A549 (cell line): ENCODE measurements around the gene SLC35F3. TPM values are rescaled to one million over a fixed set of nuclear protein-coding genes. Genes with fewer than 3 reads are reported as not detected.
A peak's percentile ranks its signal among the peaks of the same experiment; 100 is the strongest.
"Not testable (repeated sequence)": the region's sequence is repeated elsewhere in the genome, so short reads cannot be mapped to it uniquely, and the experiment has no call there.

Source experiments
- ATAC-seq, 2 experiments: fragments of 200-7000 bp in 1 of 2; fragments of >200 bp in 1 of 2; cut with Nextera tagmentation in 1 of 2; cut with Tn5 transposase in 1 of 2; 3 replicates each; pipeline versions ENCODE4 v1.8.0 to v1.9.1; 2018 to 2020; ENCODE audit warnings: mild to moderate bottlenecking in 1 of 2, moderate library complexity in 1 of 2
- CTCF ChIA-PET: fragments of 300-600 bp; sonication (Branson Sonifier 250); formaldehyde crosslinking; extraction: SDS; loops from one replicate; lab custom pipeline; 2021; ENCODE audit warnings: antibody characterized with exemption, inconsistent platforms; lab: Yijun Ruan, JAX
- POLR2A ChIA-PET: fragments of 350-600 bp; formaldehyde crosslinking; extraction: SDS; loops from one replicate; lab custom pipeline; 2021; ENCODE audit warnings: antibody characterized with exemption, inconsistent platforms; lab: Yijun Ruan, JAX
- DNase-seq, 2 experiments: peaks; one replicate each; pipeline versions ENCODE4 v3.0.0 to v3.0.0-alpha.2; 2011 to 2016; ENCODE audit warnings: low read depth in 1 of 2, low spot score in 1 of 2
- FAIRE-seq: peaks from 2 replicates; lab custom pipeline; 2011; peaks lifted over from hg19 to GRCh38; lab: Jason Lieb, UNC
- H3K27ac ChIP-seq, 2 experiments: fragments of >200 bp; sonication (Bioruptor Twin); formaldehyde crosslinking; 3 replicates each; pipeline ENCODE4 v1.5.1; 2016 to 2017
- H3K4me1 ChIP-seq: fragments of >200 bp; sonication (Bioruptor Twin); formaldehyde crosslinking; 3 replicates; pipeline ENCODE4 v1.6.1; 2016
- H3K4me2 ChIP-seq: fragments of >200 bp; sonication (Bioruptor Twin); formaldehyde crosslinking; 3 replicates; pipeline ENCODE4 v1.6.1; 2016
- H3K4me3 ChIP-seq: fragments of >200 bp; sonication (Bioruptor Twin); formaldehyde crosslinking; 3 replicates; pipeline ENCODE4 v1.5.1; 2016
- H3K9me3 ChIP-seq: fragments of >200 bp; sonication (Bioruptor Twin); formaldehyde crosslinking; 3 replicates; pipeline ENCODE4 v1.6.1; 2016
- CEBPB ChIP-seq, 2 experiments: fragments of >200 bp in 1 of 2; sonication (Bioruptor Twin) in 1 of 2; formaldehyde crosslinking in 1 of 2; IDR thresholded peaks; 2 replicates each; pipeline ENCODE4 v1.6.1; 2012 to 2016
- EHMT2 ChIP-seq: fragments of 200-600 bp; sonication (generic); IDR thresholded peaks from 2 replicates; pipeline ENCODE4 v1.6.1; 2016; ENCODE audit warnings: antibody characterized with exemption, low read depth, mild to moderate bottlenecking, moderate library complexity
- HDAC2 ChIP-seq: fragments of 200-600 bp; sonication (generic); IDR thresholded peaks from 2 replicates; pipeline ENCODE4 v1.6.1; 2016
- HOXB5 ChIP-seq: fragments of 250-450 bp; sonication (Bioruptor Pico); IDR thresholded peaks from 2 replicates; pipeline ENCODE4 v1.5.0; 2020; ENCODE audit warnings: mild to moderate bottlenecking, moderate library complexity
- JUN ChIP-seq, 2 experiments: fragments of >200 bp; sonication (Bioruptor Twin); formaldehyde crosslinking; IDR thresholded peaks; 2 replicates in 1 of 2; 3 replicates in 1 of 2; pipeline ENCODE4 v1.6.1; 2016 to 2017
- KDM5A ChIP-seq: fragments of 200-600 bp; sonication (generic); IDR thresholded peaks from 2 replicates; pipeline ENCODE4 v1.6.1; 2016; ENCODE audit warnings: antibody characterized with exemption, mild to moderate bottlenecking
- NPAS2 ChIP-seq: fragments of 250-450 bp; sonication (Bioruptor Pico); IDR thresholded peaks from 2 replicates; pipeline ENCODE4 v1.8.0; 2022; ENCODE audit warnings: mild to moderate bottlenecking, moderate library complexity, borderline replicate concordance
- NR3C1 ChIP-seq: fragments of >200 bp; sonication (Bioruptor Twin); formaldehyde crosslinking; IDR thresholded peaks from 3 replicates; pipeline ENCODE4 v1.6.1; 2017
- POLR2AphosphoS2 ChIP-seq: conservative IDR thresholded peaks from 2 replicates; pipeline ENCODE4 v1.6.1; 2012; ENCODE audit warnings: low read length, improper control_type of control experiment, inconsistent platforms
- RNF2 ChIP-seq: fragments of 200-600 bp; sonication (generic); IDR thresholded peaks from 2 replicates; pipeline ENCODE4 v1.6.1; 2016; ENCODE audit warnings: low read depth, mild to moderate bottlenecking, antibody characterized with exemption, moderate library complexity, borderline replicate concordance
- SMC3 ChIP-seq: fragments of >200 bp; sonication (Bioruptor Twin); formaldehyde crosslinking; IDR thresholded peaks from 3 replicates; pipeline ENCODE4 v1.6.1; 2018; ENCODE audit warnings: inconsistent platforms
- ZNF302 ChIP-seq: fragments of 250-450 bp; sonication (Bioruptor Pico); IDR thresholded peaks from 2 replicates; pipeline ENCODE4 v1.9.0; 2021; ENCODE audit warnings: inconsistent platforms, mild to moderate bottlenecking, moderate library complexity
- WGBS: methylation state at CpG from one replicate; pipeline ENCODE4 v1.1.6; 2017; ENCODE audit errors: missing lambda C conversion rate; 5-methylcytosine and 5-hydroxymethylcytosine counted together
- polyA plus RNA-seq, 4 experiments: library from polyadenylated mRNA; depleted of rRNA in 3 of 4; stranded (reverse); fragments of >200 nt; fragmentation: RNase III in 1 of 4; extraction: RNeasy Plus Mini Kit Qiagen cat#74134 plus additional on column Dnase treatment in 1 of 4; gene quantifications; 2 replicates in 3 of 4; 3 replicates in 1 of 4; pipeline ENCODE4 v1.2.3, GENCODE V29; 2011 to 2017
- TF ChIP-seq, protein P1 (sequence below): fragments of >200 bp; sonication (Bioruptor Twin); formaldehyde crosslinking; IDR thresholded peaks from 3 replicates; pipeline ENCODE4 v1.5.1; 2016
- TF ChIP-seq, protein P2 (sequence below): IDR thresholded peaks from 2 replicates; pipeline ENCODE4 v1.6.1; 2012; ENCODE audit warnings: low read depth, borderline replicate concordance
- TF ChIP-seq, protein P3 (sequence below): fragments of 450-650 bp; IDR thresholded peaks from 2 replicates; pipeline ENCODE4 v1.6.1; 2014; ENCODE audit warnings: antibody characterized with exemption
- TF ChIP-seq, protein P4 (sequence below): IDR thresholded peaks from 2 replicates; pipeline ENCODE4 v1.6.1; 2012

The SLC35F3 gene
- polyA plus RNA-seq, 2 of the 4 experiments (the other 2 are of a cell fraction), result 5.5 to 7.8 TPM

DNA sequence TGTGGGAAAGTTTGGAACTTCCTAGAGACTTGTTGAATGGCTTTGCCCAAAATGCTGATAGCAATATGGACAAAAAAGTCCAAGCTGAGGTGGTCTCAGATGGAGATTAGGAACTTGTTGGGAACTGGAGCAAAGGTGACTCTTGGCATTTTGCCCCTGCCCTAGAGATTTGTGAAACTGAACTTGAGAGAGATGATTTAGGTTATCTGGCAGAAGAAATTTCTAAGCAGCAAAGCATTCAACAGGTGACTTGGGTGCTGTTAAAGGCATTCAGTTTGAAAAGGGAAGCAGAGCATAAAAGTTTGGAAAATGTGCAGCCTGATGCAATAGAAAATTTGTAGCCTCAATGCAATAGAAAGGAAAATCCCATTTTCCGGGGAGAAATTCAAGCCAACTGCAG lies 306.0 kb downstream of the SLC35F3 start:
- CTCF ChIA-PET, result interaction anchor here (5.9 kb wide), 1 partner anchor 99 kb away, joined by 26 read pairs; no protein-coding TSS in a partner anchor
- 89% methylated on average over 1 of the region's 1 CpG for WGBS
- peak overlapping the region in 1 of 2 experiments; percentile 31; a peak in 2 of 6 replicates for H3K27ac ChIP-seq
- H3K4me2 ChIP-seq, H3K4me3 ChIP-seq, POLR2A ChIA-PET, ATAC-seq, FAIRE-seq, DNase-seq: not testable (repeated sequence)
- H3K9me3 ChIP-seq, result peaks cover 23% of the 10 kb centered on the region
- peaks cover 29% of the 10 kb centered on the region for H3K4me1 ChIP-seq

DNA sequence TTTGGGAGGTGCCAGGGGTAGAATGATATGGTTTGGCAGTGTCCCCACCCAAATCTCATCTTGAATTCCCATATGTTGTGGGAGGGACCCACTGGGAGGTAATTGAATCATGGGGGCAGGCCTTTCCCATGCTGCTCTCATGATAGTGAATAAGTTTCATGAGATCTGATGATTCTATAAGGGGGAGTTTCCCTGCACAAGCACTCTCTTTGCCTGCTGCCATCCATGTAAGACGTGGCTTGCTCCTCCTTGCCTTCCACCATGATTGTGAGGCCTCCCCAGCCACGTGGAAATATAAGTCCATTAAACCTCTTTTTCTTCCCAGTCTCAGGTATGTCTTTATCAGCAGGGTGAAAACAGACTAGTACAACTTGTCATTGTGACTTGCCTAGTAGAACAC lies 307.4 kb downstream of the SLC35F3 start:
- FAIRE-seq, DNase-seq, H3K27ac ChIP-seq, ATAC-seq, H3K4me3 ChIP-seq, POLR2A ChIA-PET, H3K4me2 ChIP-seq: not testable (repeated sequence)
- Histone ChIP-seq H3K4me1 (peaks cover 21% of the 10 kb centered on the region), H3K9me3 (peaks cover 23% of the 10 kb centered on the region)
- CTCF ChIA-PET, result interaction anchor here (5.9 kb wide), 1 partner anchor 97 kb away, joined by 26 read pairs; no protein-coding TSS in a partner anchor
- 56% methylated on average over 2 of the region's 2 CpGs for WGBS

DNA sequence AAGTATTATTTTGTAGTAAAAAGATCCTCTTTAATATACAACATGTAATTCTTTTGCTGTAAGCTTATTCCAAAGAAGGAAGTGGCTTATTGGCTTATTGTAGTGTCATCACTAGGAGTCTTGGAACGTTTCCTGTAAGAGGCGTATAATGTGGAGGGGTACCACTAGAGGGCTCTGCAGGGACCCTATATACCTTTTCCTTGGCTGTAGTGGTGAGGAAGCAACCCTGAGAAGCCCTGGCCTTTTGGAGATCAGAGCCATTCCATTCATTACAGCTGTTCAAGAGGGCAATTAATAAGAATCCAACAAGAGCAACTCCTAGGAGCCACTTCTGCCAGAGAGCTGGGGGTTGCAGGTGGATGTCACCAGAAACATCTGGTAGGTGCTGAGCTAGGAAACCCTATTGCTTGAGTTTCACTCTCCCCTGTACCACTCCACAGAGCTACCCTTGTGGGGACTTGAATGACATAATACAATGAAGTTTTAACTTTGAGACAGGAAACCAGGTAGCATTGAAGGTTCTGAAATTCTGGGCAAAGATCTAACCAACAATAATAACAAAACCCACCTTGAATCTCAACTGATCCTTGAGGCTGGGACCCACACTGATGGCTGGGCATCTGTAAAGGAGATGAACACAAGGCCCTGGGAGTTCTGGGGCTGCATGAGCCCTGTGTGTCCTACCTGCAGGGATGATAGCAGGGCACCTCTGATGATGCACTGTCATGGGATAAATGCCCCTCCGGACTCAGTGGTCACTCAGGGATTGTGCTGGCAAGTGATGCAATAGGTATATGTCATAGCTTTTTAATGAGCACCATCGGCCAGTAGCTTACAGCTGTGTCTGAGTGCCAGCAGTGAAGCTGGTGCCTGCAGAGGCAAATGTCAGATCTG lies 308.5 kb downstream of the SLC35F3 start:
- TF ChIP-seq KDM5A (no peak), SMC3 (0 out of 3 replicates have a peak, but pooled peaks have one; percentile 10), NPAS2 (CRISPR knock-in tag) (no peak), CEBPB (IDR thresholded peaks at IDR 0.05) (no peak)
- TF ChIP-seq, protein P1, sequence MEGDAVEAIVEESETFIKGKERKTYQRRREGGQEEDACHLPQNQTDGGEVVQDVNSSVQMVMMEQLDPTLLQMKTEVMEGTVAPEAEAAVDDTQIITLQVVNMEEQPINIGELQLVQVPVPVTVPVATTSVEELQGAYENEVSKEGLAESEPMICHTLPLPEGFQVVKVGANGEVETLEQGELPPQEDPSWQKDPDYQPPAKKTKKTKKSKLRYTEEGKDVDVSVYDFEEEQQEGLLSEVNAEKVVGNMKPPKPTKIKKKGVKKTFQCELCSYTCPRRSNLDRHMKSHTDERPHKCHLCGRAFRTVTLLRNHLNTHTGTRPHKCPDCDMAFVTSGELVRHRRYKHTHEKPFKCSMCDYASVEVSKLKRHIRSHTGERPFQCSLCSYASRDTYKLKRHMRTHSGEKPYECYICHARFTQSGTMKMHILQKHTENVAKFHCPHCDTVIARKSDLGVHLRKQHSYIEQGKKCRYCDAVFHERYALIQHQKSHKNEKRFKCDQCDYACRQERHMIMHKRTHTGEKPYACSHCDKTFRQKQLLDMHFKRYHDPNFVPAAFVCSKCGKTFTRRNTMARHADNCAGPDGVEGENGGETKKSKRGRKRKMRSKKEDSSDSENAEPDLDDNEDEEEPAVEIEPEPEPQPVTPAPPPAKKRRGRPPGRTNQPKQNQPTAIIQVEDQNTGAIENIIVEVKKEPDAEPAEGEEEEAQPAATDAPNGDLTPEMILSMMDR, result peak; percentile 35; the same call in 2 of the 3 replicates
- TF ChIP-seq, all 56 proteins: peak for 2
- peak; percentile 42 to 53 for DNase-seq
- CTCF ChIA-PET, result interaction anchor here (1.2 to 5.9 kb wide), 5 partner anchors 9 to 96 kb away, joined by 3 to 26 read pairs (median 4); no protein-coding TSS in a partner anchor
- H3K9me3 ChIP-seq, result peaks cover 23% of the 10 kb centered on the region
- POLR2A ChIA-PET, result no interaction called here
- 69% methylated on average over 4 of the region's 4 CpGs for WGBS
- peaks cover 13% of the 10 kb centered on the region for H3K4me1 ChIP-seq
- H3K4me3 ChIP-seq, result no peak overlapping the region
- H3K27ac ChIP-seq, result peak overlapping the region in 1 of 2 experiments; percentile 25; a peak in 1 of 6 replicates
- FAIRE-seq, result no peak
- H3K4me2 ChIP-seq, result no peak overlapping the region
- ATAC-seq, result peak in 1 of 2 experiments; percentile 67; a peak in 3 of 6 replicates

DNA sequence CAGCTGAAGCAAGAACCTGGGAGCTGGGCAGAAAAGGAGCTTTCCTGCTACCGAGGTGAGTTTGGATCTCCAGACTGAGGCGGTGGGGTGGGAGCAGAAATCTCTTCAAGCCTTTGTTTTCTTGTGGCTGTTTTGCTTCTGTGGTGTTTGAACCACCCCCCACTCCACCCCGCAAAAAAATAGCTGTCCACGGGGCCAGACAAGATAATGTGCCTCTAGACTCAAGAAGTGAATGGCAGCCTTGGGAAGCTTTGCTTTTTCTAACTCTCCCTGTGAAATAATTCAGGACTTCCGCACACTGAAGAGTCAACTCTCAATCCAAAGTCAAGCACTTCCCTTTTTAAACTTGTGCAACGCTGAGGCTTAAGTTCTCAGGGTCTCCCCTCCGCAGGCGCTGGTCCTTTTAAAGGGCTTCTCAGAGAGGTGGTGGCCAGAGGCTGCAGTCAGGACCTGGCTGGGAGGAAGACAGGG lies 309.2 kb downstream of the SLC35F3 start:
- H3K4me3 ChIP-seq, result no peak overlapping the region
- H3K4me1 ChIP-seq, result peaks cover 6% of the 10 kb centered on the region; the same call in 2 of the 3 replicates
- FAIRE-seq (no peak), ATAC-seq (no peak), DNase-seq (no peak)
- 78% methylated on average over 8 of the region's 8 CpGs for WGBS
- no peak overlapping the region for H3K4me2 ChIP-seq
- TF ChIP-seq NR3C1, result no peak
- TF ChIP-seq HDAC2, result no peak
- no peak for TF ChIP-seq JUN (IDR thresholded peaks at IDR 0.05)
- no peak for TF ChIP-seq CEBPB (IDR thresholded peaks at IDR 0.05)
- TF ChIP-seq, protein P2, sequence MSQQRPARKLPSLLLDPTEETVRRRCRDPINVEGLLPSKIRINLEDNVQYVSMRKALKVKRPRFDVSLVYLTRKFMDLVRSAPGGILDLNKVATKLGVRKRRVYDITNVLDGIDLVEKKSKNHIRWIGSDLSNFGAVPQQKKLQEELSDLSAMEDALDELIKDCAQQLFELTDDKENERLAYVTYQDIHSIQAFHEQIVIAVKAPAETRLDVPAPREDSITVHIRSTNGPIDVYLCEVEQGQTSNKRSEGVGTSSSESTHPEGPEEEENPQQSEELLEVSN, result no peak
- TF ChIP-seq SMC3, result no peak
- TF ChIP-seq HOXB5 (CRISPR knock-in tag), result no peak
- no peak for TF ChIP-seq ZNF302 (CRISPR knock-in tag)
- TF ChIP-seq, protein P3, sequence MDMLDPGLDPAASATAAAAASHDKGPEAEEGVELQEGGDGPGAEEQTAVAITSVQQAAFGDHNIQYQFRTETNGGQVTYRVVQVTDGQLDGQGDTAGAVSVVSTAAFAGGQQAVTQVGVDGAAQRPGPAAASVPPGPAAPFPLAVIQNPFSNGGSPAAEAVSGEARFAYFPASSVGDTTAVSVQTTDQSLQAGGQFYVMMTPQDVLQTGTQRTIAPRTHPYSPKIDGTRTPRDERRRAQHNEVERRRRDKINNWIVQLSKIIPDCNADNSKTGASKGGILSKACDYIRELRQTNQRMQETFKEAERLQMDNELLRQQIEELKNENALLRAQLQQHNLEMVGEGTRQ, result no peak
- TF ChIP-seq RNF2, result no peak
- TF ChIP-seq, protein P4, sequence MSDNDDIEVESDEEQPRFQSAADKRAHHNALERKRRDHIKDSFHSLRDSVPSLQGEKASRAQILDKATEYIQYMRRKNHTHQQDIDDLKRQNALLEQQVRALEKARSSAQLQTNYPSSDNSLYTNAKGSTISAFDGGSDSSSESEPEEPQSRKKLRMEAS, result no peak
- TF ChIP-seq EHMT2, result no peak
- TF ChIP-seq KDM5A, result no peak
- no peak for TF ChIP-seq POLR2AphosphoS2
- ChIA-PET POLR2A (no interaction called here), CTCF (interaction anchor here (1.3 to 5.9 kb wide), 4 partner anchors 8 to 96 kb away, joined by 3 to 26 read pairs (median 8); no protein-coding TSS in a partner anchor)
- peaks cover 23% of the 10 kb centered on the region for H3K9me3 ChIP-seq
- H3K27ac ChIP-seq, result 0 out of 6 replicates have a peak overlapping the region, but pooled peaks of 1 of the 2 experiments have one; percentile 21
